ENCODE results near the gene REL. TPM values are rescaled to one million over a fixed set of nuclear protein-coding genes. Genes with fewer than 3 reads are reported as not detected.

Gene REL
- 21.2 and 24.5 TPM in 2 replicates for total RNA-seq

GRCh38 chr2:60881047-60881932 lies at the start of gene REL:
TSS of gene REL (plus strand) at chr2:60881574. CDS start at chr2:60881841, 267 bp downstream.

Other genes with a start within 250 kb of the REL start
- gene PAPOLG, start 125.3 kb upstream of the REL start, total RNA-seq: 13.0 and 19.2 TPM in 2 replicates
- 44.1 and 52.7 TPM in 2 replicates for gene PEX13, start 136.1 kb downstream of the REL start, total RNA-seq
- gene PUS10, start 136.7 kb downstream of the REL start, total RNA-seq: 6.3 and 12.1 TPM in 2 replicates
- 13.0 and 14.0 TPM in 2 replicates for gene SANBR, start 184.3 kb downstream of the REL start, total RNA-seq